ENCODE measurements around the gene ING4.
A peak's percentile ranks its signal among the peaks of the same experiment; 100 is the strongest.

DNA sequence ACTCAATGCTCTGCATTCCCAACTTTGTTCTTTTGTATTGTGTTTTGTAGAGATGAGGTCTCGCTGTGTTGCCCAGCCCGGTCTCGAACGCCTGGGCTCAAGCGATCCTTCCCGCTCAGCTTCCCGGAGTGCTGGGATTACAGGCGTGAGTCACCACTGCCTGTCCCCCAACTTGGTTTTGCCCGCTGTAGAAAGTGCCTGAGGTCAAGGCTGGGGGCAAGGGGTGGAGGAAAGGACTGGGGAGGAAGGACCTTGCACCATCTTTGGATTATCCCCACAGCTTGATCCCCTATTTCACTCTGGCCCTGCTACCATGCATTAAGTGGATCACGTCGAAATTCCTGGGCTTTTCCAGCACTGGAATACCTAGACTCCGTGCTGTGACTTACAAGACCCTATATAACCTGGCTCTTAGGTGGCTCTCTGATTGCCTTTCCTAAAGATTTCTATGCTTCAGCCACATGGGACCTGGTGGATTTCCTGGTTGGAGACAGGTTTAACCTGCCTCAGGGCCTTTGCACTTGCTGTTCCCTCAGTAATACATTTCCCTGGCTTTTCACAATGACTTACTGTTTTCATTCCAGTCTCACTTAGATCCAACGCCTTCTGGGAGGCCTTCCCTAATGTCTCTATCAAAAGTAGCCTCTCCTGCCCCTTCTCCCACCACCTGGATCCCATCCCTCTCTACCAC is 38.3 kb upstream of the ING4 start:
- TF ChIP-seq CTCF (conservative IDR thresholded peaks at IDR 0.05 in 1 of 2, IDR thresholded peaks at IDR 0.05 in 1 of 2; ENCODE audit: extremely low read depth in 1 of 2, insufficient read depth in 1 of 2, low read depth in 1 of 2, low read length in 2 of 2) (no peak), EZH2 (IDR thresholded peaks at IDR 0.05; ENCODE audit: borderline replicate concordance, low read length) (peak; percentile 59)

Data from mammary epithelial cell (primary cell).